Mucosa of rectum (tissue), 2 donors: ENCODE measurements around the gene PFN2.
"Not testable (repeated sequence)": the region's sequence is repeated elsewhere in the genome, so short reads cannot be mapped to it uniquely, and the experiment has no call there.

Experiments used
- H3K27ac ChIP-seq, 2 donors: one replicate each; pipeline ENCODE4 v1.7.0; 2013; ENCODE audit warnings: inconsistent platforms in 2 of 2, low read depth in 2 of 2, low read length in 2 of 2
- H3K27me3 ChIP-seq, 2 donors: one replicate each; pipeline ENCODE4 v1.7.0; 2013; ENCODE audit warnings: low read length in 2 of 2; ENCODE audit not compliant: control insufficient read depth in 2 of 2, insufficient read depth in 2 of 2
- H3K36me3 ChIP-seq, 2 donors: one replicate each; pipeline ENCODE4 v1.7.0; 2013; ENCODE audit warnings: low read length in 2 of 2; ENCODE audit not compliant: control insufficient read depth in 2 of 2, insufficient read depth in 2 of 2
- H3K4me1 ChIP-seq, 2 donors: one replicate each; pipeline ENCODE4 v1.7.0; 2013; ENCODE audit warnings: low read length in 2 of 2, mild to moderate bottlenecking in 1 of 2; ENCODE audit not compliant: control insufficient read depth in 2 of 2, insufficient read depth in 2 of 2
- H3K4me3 ChIP-seq, 2 donors: one replicate each; pipeline ENCODE4 v1.7.0; 2013; ENCODE audit warnings: low read length in 2 of 2
- H3K9ac ChIP-seq, 2 donors: one replicate each; pipeline ENCODE4 v1.7.0; 2013; ENCODE audit warnings: low read length in 2 of 2, low read depth in 1 of 2, mild to moderate bottlenecking in 1 of 2
- H3K9me3 ChIP-seq, 2 donors: one replicate each; pipeline ENCODE4 v1.7.0; 2013; ENCODE audit warnings: low read length in 2 of 2; ENCODE audit not compliant: control insufficient read depth in 2 of 2
- donor health status: healthy.
- donor health status: Normal muscosa, but diverticular disease.

Gene PFN2

DNA sequence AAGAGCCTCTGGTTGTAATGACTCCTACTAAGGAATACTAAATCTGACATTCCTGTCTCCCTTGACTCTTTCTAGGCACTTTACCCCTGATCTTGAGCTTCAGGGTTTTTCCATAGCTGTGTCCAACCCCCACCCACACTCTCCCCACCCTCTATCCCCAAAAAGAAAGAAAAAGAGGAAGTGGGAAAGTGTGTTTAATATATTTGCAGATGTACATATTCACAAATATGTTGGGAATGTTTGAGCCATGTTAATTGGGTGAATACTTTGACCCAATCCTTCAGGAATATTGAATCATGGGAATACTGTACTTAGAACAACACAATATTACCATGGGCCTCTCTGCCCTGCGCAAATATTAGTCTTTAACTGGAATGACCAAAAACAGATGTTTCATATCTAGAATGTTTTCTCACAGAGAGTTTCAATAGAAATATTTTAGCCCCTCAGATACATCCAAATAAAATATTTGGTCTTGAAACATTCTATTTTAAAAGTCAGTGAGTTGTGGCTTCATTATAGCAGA, 19.8 kb upstream of the PFN2 start:
- Histone ChIP-seq H3K36me3 (no peaks in the 10 kb centered on the region), H3K4me3 (no peak overlapping the region), H3K27ac (no peak overlapping the region), H3K9ac (no peak overlapping the region), H3K27me3 (no peaks in the 10 kb centered on the region), H3K4me1 (no peaks in the 10 kb centered on the region), H3K9me3 (no peaks in the 10 kb centered on the region)

DNA sequence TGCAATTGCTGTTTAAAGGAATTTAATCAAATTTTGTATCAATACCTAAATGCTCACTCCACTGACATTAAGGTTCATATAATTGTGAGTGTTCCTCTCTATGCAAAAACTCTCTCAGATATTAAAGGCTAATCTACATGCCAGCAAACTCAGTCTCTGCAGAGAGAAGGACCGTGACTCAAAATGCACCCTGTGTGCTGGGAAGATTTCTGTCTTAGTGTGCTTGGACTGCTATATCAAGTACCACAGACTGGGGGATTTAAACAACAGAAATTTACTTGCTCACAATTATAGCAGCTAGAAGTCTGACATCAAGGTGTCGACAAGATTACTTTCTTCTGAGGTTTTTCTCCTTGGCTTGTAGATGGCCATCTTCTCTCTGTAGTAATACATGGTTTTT, 18.6 kb upstream of the PFN2 start:
- no peak overlapping the region for H3K27ac ChIP-seq
- H3K4me1 ChIP-seq = no peaks in the 10 kb centered on the region
- no peaks in the 10 kb centered on the region for H3K27me3 ChIP-seq
- H3K9ac ChIP-seq = no peak overlapping the region
- H3K4me3 ChIP-seq = no peak overlapping the region
- H3K36me3 ChIP-seq = no peaks in the 10 kb centered on the region
- no peaks in the 10 kb centered on the region for H3K9me3 ChIP-seq

DNA sequence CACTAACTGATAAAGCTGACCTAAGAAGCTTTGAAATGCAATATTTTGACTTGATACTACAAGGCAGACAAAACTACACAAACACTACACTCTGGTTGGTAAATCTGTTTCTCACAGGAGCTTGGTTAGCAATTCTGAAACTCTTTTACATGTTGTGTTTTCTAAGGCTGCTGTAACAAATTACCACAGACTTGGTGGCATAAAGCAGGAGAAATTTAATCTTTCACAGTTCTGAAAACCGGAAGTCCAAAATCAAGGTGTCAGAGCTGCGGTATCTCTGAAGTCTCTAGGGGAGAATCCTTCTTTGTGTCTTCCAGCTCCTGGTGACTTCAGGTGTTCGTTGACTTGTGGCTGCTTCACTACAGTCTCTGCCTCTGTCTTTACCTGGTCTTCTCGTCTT, 12.9 kb upstream of the PFN2 start:
- H3K4me1 ChIP-seq = no peaks in the 10 kb centered on the region
- H3K27ac ChIP-seq = no peak overlapping the region
- H3K36me3 ChIP-seq = no peaks in the 10 kb centered on the region
- no peaks in the 10 kb centered on the region for H3K9me3 ChIP-seq
- H3K4me3 ChIP-seq = no peak overlapping the region
- no peaks in the 10 kb centered on the region for H3K27me3 ChIP-seq
- H3K9ac ChIP-seq = no peak overlapping the region

DNA sequence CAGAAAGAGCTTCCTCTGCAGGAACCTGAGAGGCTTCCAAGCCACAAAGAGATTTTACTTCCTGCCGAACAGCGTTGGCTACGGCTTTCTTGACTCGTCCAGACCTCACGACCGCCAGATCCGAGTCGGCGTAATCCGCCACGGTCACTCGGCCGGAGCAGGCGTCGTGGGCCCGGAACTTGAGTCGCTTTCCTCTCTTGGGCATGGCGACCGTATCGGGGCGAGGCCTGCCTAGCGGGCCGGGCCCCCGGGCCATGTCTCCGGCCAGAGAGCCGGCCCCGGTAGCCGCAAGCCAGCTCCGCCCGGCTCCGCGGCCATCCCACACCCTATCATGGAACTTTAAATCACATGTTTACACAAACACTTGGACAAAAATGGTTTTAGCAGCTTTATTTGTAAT, 12.4 kb upstream of the PFN2 start:
- not testable (repeated sequence) for H3K9ac ChIP-seq, H3K27ac ChIP-seq, H3K27me3 ChIP-seq, H3K4me1 ChIP-seq, H3K9me3 ChIP-seq, H3K4me3 ChIP-seq, H3K36me3 ChIP-seq

DNA sequence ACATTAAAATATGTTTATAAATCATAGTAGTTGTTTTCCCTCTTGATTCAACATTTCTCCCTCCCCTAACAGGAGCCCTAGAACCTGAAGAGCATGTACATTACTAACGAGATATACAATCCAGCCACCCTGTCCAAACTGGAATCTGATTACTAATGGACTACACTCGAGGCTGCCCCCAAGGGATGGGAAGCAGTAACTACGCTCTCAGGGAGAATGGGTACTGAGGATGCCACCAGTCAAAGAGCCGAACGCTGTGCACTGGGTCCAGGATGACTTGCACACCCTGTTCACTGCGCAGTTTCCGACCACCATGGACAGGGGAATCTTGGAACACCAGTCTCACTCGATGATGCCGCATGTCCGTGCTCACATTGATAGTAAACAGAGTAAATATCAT, 11.3 kb upstream of the PFN2 start:
- H3K4me3 ChIP-seq, H3K27ac ChIP-seq, H3K9ac ChIP-seq, H3K27me3 ChIP-seq, H3K4me1 ChIP-seq, H3K36me3 ChIP-seq, H3K9me3 ChIP-seq: not testable (repeated sequence)

DNA sequence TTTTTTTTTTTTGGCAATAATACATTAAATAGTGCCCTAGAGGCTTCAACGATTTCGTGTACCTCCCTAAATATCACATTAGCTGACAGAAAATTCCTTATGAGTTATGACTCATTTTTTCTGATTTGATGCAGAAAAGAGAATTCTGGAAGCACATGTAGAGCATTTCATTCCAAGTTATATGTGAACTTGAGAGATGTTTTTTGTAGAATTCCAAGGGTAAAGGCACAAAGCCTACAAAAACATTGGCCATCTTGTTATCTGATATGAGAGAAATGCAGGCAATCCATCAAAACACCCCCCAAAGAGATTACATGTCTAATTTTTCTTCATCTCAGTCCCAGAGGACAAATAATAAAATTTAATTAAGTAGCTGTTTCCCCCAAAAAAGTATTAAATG, 6.7 kb upstream of the PFN2 start:
- H3K27ac ChIP-seq = no peak overlapping the region
- H3K9ac ChIP-seq = no peak overlapping the region

DNA sequence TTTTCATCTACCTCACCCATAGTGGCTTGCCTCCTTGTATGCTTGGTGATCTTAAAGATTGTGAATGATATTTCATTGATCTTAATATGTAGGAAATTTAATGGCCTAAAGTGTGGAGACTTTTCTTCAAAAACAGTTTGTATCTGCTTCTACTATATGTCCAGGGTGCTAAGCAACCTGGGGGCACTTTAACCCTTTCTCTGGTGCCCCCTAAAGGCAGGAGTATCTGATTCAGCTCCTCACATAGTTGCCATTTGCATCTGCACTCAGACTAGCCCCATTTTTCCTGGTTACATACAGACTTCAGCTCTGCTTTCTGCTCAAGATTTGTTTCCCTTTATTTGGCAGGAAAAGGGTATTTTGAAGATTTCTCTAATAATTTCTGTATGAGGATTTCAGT, 5.2 kb upstream of the PFN2 start:
- no peak overlapping the region for H3K27ac ChIP-seq
- no peaks in the 10 kb centered on the region for H3K9me3 ChIP-seq
- H3K9ac ChIP-seq = no peak overlapping the region
- H3K36me3 ChIP-seq = no peaks in the 10 kb centered on the region
- H3K27me3 ChIP-seq = no peaks in the 10 kb centered on the region
- H3K4me1 ChIP-seq = peaks cover 3% of the 10 kb centered on the region in 2 donors
- no peak overlapping the region for H3K4me3 ChIP-seq

More for the DNA sequence above, 6.7 kb upstream of the PFN2 start:
- no peaks in the 10 kb centered on the region for H3K27me3 ChIP-seq
- no peaks in the 10 kb centered on the region for H3K4me1 ChIP-seq
- no peaks in the 10 kb centered on the region for H3K9me3 ChIP-seq
- no peaks in the 10 kb centered on the region for H3K36me3 ChIP-seq
- H3K4me3 ChIP-seq = no peak overlapping the region

DNA sequence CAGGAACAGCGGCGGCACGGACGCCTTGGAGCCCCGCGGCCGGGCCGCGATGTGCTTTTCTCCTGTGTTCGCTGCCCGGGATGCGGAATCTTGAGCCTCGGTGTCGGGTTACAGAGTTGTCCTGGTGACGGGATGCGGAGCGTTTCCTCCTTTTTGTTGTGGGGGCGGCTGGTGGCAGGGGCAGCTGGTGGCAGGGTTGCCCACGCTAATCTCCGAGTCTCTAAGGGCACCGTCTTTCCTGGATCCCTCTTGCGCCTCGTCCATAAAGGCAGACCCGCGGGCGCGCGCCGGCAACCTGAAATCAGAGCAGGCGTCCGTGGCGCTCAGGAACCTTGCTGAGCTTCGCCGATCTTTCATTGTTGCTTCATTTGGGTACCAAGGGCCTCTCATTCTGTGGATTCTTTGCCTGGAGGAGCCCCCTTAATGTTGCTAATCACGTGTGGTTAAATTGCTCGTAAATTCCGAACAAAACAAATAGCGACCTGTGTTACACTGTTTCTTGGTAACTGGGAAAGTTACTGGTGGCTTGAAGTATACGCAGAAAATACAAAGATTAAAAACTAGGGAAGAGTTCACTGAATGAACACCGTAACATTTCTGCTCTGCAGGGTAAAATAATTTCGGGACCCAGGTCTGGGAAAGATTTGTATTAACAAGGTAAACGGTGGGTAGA, 844 bp upstream of the PFN2 start:
- Histone ChIP-seq H3K27ac (peak overlapping the region; percentile 78 to 82), H3K4me3 (peak overlapping the region; percentile 78 to 89), H3K9ac (peak overlapping the region; percentile 64 to 72), H3K4me1 (peaks cover 3 to 16% of the 10 kb centered on the region in 2 donors), H3K27me3 (no peaks in the 10 kb centered on the region), H3K36me3 (peaks cover 0 to 2% of the 10 kb centered on the region in 2 donors), H3K9me3 (no peaks in the 10 kb centered on the region)

DNA sequence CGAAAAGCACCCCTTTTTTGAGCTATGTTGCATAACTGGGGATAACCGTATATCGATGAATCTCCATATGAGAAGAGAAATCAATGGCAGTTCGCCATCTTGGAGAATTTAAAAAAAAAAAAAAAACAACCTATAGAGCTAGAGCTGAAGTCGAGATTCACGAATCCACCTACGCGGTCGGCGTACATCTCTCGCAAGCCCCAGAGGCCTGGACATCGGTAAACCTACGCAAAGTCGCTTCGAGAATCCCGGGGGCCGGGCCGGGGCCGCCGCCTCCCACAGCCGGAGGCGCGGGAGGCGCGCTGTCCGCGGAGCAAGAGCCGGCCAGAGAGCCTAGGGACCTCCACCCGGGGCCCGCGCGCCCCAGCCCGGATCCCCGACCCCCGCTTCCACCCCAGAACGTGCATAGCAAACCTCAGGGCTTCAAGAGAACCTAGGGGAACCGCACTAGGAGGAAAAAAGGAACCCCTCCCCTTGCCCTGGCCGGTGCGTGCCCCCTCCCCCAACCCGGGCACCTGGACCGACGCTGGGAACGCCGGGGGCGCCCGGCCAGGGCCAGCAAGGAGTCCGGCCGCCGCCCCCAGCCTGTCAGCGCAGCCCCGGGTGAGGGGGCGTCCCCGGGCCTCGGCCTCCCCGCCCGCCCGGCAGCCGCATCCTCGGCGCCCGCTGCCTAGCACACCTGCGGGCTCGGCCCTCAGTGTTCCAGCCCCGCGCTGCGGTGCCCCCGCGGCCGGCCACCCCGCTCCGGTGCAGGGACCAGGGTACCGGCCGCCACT, 567 bp downstream of the PFN2 start:
- H3K36me3 ChIP-seq = peaks cover 0 to 3% of the 10 kb centered on the region in 2 donors
- peak overlapping the region; percentile 53 to 71 for H3K9ac ChIP-seq
- H3K4me3 ChIP-seq = peak overlapping the region; percentile 81 to 89
- peaks cover 3 to 16% of the 10 kb centered on the region in 2 donors for H3K4me1 ChIP-seq
- H3K27me3 ChIP-seq = no peaks in the 10 kb centered on the region
- H3K9me3 ChIP-seq = no peaks in the 10 kb centered on the region
- H3K27ac ChIP-seq = peak overlapping the region; percentile 61 to 82

DNA sequence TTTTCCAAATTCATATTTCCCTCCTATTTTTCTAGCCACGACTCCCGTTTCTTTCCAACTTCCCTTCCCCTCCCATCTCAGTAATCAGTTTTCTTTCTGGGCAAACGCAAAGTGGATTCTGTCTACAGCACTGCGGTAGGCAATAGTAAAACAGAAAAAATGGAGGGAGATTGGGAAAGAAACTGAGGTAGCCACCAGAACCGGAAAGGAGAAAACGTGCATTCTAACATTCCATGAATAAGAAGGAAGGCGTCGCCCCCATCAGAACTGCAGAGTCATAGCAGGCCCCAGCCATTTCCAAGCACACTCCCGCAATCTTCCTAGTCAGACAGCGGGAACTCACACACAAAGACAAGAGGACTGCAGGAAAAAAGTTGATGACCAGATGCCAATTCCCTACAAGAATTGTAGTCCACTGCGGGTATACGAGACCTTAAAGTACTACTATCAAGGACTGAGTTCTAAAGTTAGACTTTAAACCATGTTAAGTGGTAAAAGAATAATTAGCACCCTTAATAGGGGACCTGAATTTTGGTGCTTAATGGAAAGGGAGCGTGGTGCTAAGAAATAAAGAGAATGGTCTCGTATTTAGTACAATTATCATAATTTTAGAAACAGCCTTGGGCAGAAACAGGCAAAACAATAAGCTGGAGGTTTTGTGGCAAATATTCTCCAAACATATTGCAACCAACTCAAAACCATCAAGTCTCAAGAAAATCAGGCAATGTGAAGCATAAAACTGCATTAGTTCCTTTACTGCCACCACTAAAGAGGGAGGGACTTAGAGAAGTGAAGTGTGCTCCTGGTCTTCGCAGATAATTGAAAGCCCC, 1.4 kb downstream of the PFN2 start:
- peaks cover 0 to 3% of the 10 kb centered on the region in 2 donors for H3K36me3 ChIP-seq
- H3K4me3 ChIP-seq = peak overlapping the region; percentile 81 to 89
- no peaks in the 10 kb centered on the region for H3K27me3 ChIP-seq
- peak overlapping the region; percentile 10 to 71 for H3K9ac ChIP-seq
- H3K4me1 ChIP-seq = peaks cover 3 to 16% of the 10 kb centered on the region in 2 donors
- no peaks in the 10 kb centered on the region for H3K9me3 ChIP-seq
- no peak overlapping the region for H3K27ac ChIP-seq
